ENCODE measurements around the gene TNPO1. TPM values are rescaled to one million over a fixed set of nuclear protein-coding genes. Genes with fewer than 3 reads are reported as not detected.
A peak's percentile ranks its signal among the peaks of the same experiment; 100 is the strongest.

Gene TNPO1
- polyA plus RNA-seq (2013, experiment 1 of 2) = 124 TPM
- polyA plus RNA-seq (2013, experiment 2 of 2) = 126 TPM

DNA sequence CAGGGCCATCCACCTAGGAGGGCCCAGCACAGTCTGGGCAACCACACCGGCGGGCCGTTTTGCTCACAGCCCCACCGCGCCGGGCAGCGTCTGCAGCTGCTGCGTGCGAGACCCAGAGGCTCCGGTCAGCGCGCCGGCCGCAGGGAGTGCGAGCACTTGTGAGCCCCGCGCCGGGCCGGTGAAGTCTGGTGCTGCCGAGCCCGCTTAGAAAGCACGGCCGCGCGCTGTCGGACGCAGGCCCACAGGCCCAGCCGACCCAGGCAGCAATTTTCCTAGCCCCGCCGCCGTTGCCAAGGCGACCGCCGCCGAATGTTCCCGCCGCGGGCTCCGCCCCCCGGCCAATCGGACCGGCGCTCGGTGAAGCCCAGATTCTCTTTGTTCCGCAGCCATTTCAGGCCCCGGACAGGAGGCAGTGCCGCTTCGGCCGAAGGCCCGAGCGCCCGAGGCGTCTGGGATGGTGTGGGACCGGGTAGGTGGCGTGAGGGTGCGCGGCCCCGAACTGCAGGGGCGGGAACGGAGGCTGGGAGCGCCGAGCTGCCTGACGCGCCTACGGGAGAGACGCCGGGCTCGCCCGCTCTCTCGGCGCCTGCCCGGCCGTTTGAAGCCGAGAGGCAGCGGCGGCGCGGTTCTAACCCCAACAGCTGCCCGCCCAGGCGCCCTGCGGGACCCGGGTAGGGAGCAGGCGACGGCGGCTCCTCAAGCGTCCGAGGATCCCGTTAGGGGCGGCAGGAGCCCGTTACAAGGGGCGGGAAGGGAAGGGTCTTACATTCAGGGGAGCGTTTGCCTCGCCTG, at the start of gene TNPO1:
Gene TNPO1, plus strand, starts transcription at position 378 of the 792 bp plus-strand sequence. Its CDS starts 77 bp downstream, at position 455.
- Histone ChIP-seq H3K56ac (ENCODE audit: low read length) (peak within 1 kb of the TSS; percentile 95), H2AK5ac (ENCODE audit: low read length) (no peak within 1 kb of the TSS), H3K79me2 (ENCODE audit: control insufficient read depth, insufficient read depth, low read length) (peaks cover 6% of the 10 kb centered on the region), H3K36me3 (ENCODE audit: control insufficient read depth, insufficient read depth, low read length) (no peaks in the 10 kb centered on the region), H2BK15ac (replicated peaks; ENCODE audit: low read depth) (no peak within 1 kb of the TSS), H3K9ac (ENCODE audit: low read length) (peak within 1 kb of the TSS; percentile 96), H3K23ac (ENCODE audit: low read length) (peak within 1 kb of the TSS; percentile 94), H3K4ac (ENCODE audit: low read depth, low read length) (peak within 1 kb of the TSS; percentile 41), H2BK120ac (ENCODE audit: low read depth, low read length) (no peak within 1 kb of the TSS), H3K4me1 (ENCODE audit: control insufficient read depth, low read depth, low read length) (peaks cover 2% of the 10 kb centered on the region), H3K4me2 (ENCODE audit: low read length) (peak within 1 kb of the TSS; percentile 83), H3K79me1 (ENCODE audit: low read length) (peaks cover 3% of the 10 kb centered on the region), H4K5ac (ENCODE audit: low read length) (no peak within 1 kb of the TSS), H3K4me3 (ENCODE audit: low read length) (peak within 1 kb of the TSS; percentile 83), H3K27ac (ENCODE audit: low read depth, low read length) (peak within 1 kb of the TSS; percentile 97), H2BK5ac (ENCODE audit: low read length) (peak within 1 kb of the TSS; percentile 56), H4K8ac (ENCODE audit: low read depth, low read length) (no peak within 1 kb of the TSS), H3K18ac (ENCODE audit: low read length) (peak within 1 kb of the TSS; percentile 62), H3K27me3 (ENCODE audit: insufficient read depth, low read length, poor library complexity) (no peaks in the 10 kb centered on the region)
- peak; percentile 96 for DNase-seq
- no CpG with 5 or more reads among the region's 93 CpGs for WGBS (ENCODE audit: extremely low coverage, insufficient coverage, low lambda C conversion rate)

DNA sequence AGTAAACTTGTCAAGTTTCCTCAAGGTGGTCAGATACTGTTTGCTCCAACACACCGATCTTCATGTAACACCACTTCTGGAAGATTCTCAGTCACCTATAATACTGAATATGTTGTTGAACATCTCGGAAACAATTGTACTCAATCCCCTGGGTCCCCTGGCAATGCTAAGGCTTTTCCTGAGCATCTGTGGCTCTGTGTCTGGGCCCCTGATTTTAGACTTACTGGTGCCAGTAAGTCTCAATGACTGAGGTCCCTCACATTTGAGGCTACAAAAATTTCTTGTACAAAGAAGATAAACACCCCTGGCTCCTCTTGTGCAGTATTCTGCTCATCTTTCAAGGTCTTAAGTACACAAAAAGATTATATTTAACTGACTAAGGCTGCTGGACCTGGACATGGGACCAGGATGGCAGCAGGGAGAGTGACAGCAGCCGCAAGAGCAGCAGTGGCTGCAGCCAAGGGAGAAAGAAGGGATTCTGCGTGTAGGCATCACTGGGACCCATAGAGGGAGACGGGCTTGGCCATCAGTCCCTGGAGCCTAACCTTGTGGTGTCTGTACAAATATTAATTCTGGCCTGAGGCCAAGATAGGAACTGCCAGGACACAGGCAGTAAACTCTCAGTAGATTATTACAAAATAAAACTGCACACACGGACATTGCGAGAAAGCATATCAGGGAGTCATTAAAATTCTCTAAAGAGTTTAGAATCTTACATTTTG, 49.0 kb upstream of the TNPO1 start:
- Histone ChIP-seq H3K79me1 (ENCODE audit: low read length) (no peaks in the 10 kb centered on the region), H3K56ac (ENCODE audit: low read length) (no peak overlapping the region), H3K4me2 (ENCODE audit: low read length) (no peak overlapping the region), H2AK5ac (ENCODE audit: low read length) (no peak overlapping the region), H3K4me3 (ENCODE audit: low read length) (no peak overlapping the region), H3K27ac (ENCODE audit: low read depth, low read length) (no peak overlapping the region), H2BK5ac (ENCODE audit: low read length) (no peak overlapping the region), H3K4me1 (ENCODE audit: control insufficient read depth, low read depth, low read length) (no peaks in the 10 kb centered on the region), H3K23ac (ENCODE audit: low read length) (no peak overlapping the region), H2BK15ac (replicated peaks; ENCODE audit: low read depth) (no peak overlapping the region), H3K36me3 (ENCODE audit: control insufficient read depth, insufficient read depth, low read length) (no peaks in the 10 kb centered on the region), H3K27me3 (ENCODE audit: insufficient read depth, low read length, poor library complexity) (no peaks in the 10 kb centered on the region), H3K18ac (ENCODE audit: low read length) (no peak overlapping the region), H3K9ac (ENCODE audit: low read length) (no peak overlapping the region), H4K8ac (ENCODE audit: low read depth, low read length) (no peak overlapping the region), H2BK120ac (ENCODE audit: low read depth, low read length) (no peak overlapping the region), H4K5ac (ENCODE audit: low read length) (no peak overlapping the region), H3K79me2 (ENCODE audit: control insufficient read depth, insufficient read depth, low read length) (no peaks in the 10 kb centered on the region), H3K4ac (ENCODE audit: low read depth, low read length) (no peak overlapping the region)
- WGBS (ENCODE audit: extremely low coverage, insufficient coverage, low lambda C conversion rate) = no CpG with 5 or more reads among the region's 7 CpGs
- peak; percentile 25 for DNase-seq

DNA sequence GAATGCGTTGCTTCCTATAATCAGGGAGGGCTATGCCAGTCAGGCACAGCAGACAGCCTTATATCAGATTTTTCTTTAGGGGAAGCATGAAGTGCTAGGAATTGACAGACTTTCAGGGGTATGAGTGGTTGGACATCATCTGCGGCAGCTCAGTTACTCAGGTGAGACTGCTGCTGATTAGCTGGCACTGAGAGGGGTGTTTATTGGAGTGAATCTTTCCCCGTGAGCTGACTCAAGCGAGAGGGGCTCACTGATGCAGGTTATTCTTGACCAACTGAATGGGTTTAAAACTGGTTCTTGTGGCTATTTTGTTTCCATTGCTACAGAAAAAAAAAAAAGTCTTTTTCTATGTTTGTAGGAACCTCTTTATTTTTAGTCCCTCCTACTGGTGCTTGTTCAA, 46.2 kb upstream of the TNPO1 start:
- H3K79me2 ChIP-seq (ENCODE audit: control insufficient read depth, insufficient read depth, low read length) = no peaks in the 10 kb centered on the region
- H2BK15ac ChIP-seq (replicated peaks; ENCODE audit: low read depth) = no peak overlapping the region
- H3K23ac ChIP-seq (ENCODE audit: low read length) = no peak overlapping the region
- H3K27me3 ChIP-seq (ENCODE audit: insufficient read depth, low read length, poor library complexity) = no peaks in the 10 kb centered on the region
- no peaks in the 10 kb centered on the region for H3K36me3 ChIP-seq (ENCODE audit: control insufficient read depth, insufficient read depth, low read length)
- no peak overlapping the region for H3K4me3 ChIP-seq (ENCODE audit: low read length)
- H4K8ac ChIP-seq (ENCODE audit: low read depth, low read length) = no peak overlapping the region
- no peak overlapping the region for H3K18ac ChIP-seq (ENCODE audit: low read length)
- no peaks in the 10 kb centered on the region for H3K79me1 ChIP-seq (ENCODE audit: low read length)
- H4K5ac ChIP-seq (ENCODE audit: low read length) = no peak overlapping the region
- no peak overlapping the region for H2BK120ac ChIP-seq (ENCODE audit: low read depth, low read length)
- no peaks in the 10 kb centered on the region for H3K4me1 ChIP-seq (ENCODE audit: control insufficient read depth, low read depth, low read length)
- no peak for DNase-seq
- no peak overlapping the region for H3K56ac ChIP-seq (ENCODE audit: low read length)
- H3K9ac ChIP-seq (ENCODE audit: low read length) = no peak overlapping the region
- no peak overlapping the region for H3K4me2 ChIP-seq (ENCODE audit: low read length)
- no peak overlapping the region for H3K27ac ChIP-seq (ENCODE audit: low read depth, low read length)
- H2AK5ac ChIP-seq (ENCODE audit: low read length) = no peak overlapping the region
- WGBS (ENCODE audit: extremely low coverage, insufficient coverage, low lambda C conversion rate) = no CpG with 5 or more reads among the region's 4 CpGs
- H2BK5ac ChIP-seq (ENCODE audit: low read length) = no peak overlapping the region
- no peak overlapping the region for H3K4ac ChIP-seq (ENCODE audit: low read depth, low read length)

DNA sequence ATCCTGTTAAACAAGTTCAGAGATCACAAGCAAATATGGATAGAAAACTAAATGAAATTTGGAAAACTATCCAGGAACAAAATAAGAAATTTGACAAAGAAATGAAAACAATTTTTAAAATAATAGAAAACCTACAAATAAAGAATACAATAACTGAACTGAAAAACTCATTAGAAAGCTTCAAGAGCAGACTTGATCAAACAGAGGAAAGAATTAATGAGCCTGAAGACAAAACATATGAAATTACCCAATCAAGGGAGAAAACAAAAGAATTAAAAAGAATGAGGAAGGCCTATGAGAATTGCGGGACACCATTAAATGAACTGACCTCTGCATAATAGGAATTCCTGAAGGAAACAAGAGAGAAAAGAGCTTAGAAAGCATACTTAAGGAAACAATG, 39.8 kb upstream of the TNPO1 start:
- no peak overlapping the region for H4K8ac ChIP-seq (ENCODE audit: low read depth, low read length)
- H3K4me1 ChIP-seq (ENCODE audit: control insufficient read depth, low read depth, low read length) = no peaks in the 10 kb centered on the region
- no peaks in the 10 kb centered on the region for H3K79me2 ChIP-seq (ENCODE audit: control insufficient read depth, insufficient read depth, low read length)
- no peak overlapping the region for H3K27ac ChIP-seq (ENCODE audit: low read depth, low read length)
- DNase-seq = no peak
- H3K18ac ChIP-seq (ENCODE audit: low read length) = no peak overlapping the region
- no peak overlapping the region for H3K9ac ChIP-seq (ENCODE audit: low read length)
- no peak overlapping the region for H3K56ac ChIP-seq (ENCODE audit: low read length)
- H2AK5ac ChIP-seq (ENCODE audit: low read length) = no peak overlapping the region
- no peaks in the 10 kb centered on the region for H3K27me3 ChIP-seq (ENCODE audit: insufficient read depth, low read length, poor library complexity)
- H2BK5ac ChIP-seq (ENCODE audit: low read length) = no peak overlapping the region
- no peak overlapping the region for H4K5ac ChIP-seq (ENCODE audit: low read length)
- no peak overlapping the region for H2BK15ac ChIP-seq (replicated peaks; ENCODE audit: low read depth)
- WGBS (ENCODE audit: extremely low coverage, insufficient coverage, low lambda C conversion rate) = no CpG with 5 or more reads among the region's 1 CpG
- H3K4me3 ChIP-seq (ENCODE audit: low read length) = no peak overlapping the region
- no peaks in the 10 kb centered on the region for H3K36me3 ChIP-seq (ENCODE audit: control insufficient read depth, insufficient read depth, low read length)
- no peak overlapping the region for H2BK120ac ChIP-seq (ENCODE audit: low read depth, low read length)
- no peaks in the 10 kb centered on the region for H3K79me1 ChIP-seq (ENCODE audit: low read length)
- H3K23ac ChIP-seq (ENCODE audit: low read length) = no peak overlapping the region
- H3K4me2 ChIP-seq (ENCODE audit: low read length) = no peak overlapping the region
- no peak overlapping the region for H3K4ac ChIP-seq (ENCODE audit: low read depth, low read length)

DNA sequence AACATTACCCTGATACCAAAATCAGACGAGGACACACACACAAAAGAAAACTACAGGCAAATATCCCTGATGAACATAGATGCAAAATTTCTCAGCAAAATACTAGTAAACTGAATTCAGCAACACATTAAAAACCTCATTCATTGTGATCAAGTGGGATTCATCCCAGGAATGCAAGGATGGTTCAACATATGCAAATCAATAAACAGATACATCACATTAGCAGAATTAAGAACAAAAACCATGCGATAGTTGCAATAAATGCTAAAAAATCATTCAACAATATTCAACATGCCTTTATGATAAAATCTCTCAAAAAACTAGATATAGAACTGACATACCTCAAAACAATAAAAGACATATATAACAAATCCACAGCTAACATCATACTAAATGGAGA, 36.9 kb upstream of the TNPO1 start:
- no peak overlapping the region for H2BK15ac ChIP-seq (replicated peaks; ENCODE audit: low read depth)
- H4K8ac ChIP-seq (ENCODE audit: low read depth, low read length) = no peak overlapping the region
- WGBS (ENCODE audit: extremely low coverage, insufficient coverage, low lambda C conversion rate) = no CpG with 5 or more reads among the region's 2 CpGs

More for the DNA sequence above, 36.9 kb upstream of the TNPO1 start:
- Histone ChIP-seq H3K4me1 (ENCODE audit: control insufficient read depth, low read depth, low read length) (no peaks in the 10 kb centered on the region), H3K56ac (ENCODE audit: low read length) (no peak overlapping the region), H3K36me3 (ENCODE audit: control insufficient read depth, insufficient read depth, low read length) (no peaks in the 10 kb centered on the region), H3K4me3 (ENCODE audit: low read length) (no peak overlapping the region), H2BK120ac (ENCODE audit: low read depth, low read length) (no peak overlapping the region), H3K79me1 (ENCODE audit: low read length) (no peaks in the 10 kb centered on the region), H3K9ac (ENCODE audit: low read length) (no peak overlapping the region), H3K79me2 (ENCODE audit: control insufficient read depth, insufficient read depth, low read length) (no peaks in the 10 kb centered on the region), H3K27me3 (ENCODE audit: insufficient read depth, low read length, poor library complexity) (no peaks in the 10 kb centered on the region), H3K4ac (ENCODE audit: low read depth, low read length) (no peak overlapping the region), H4K5ac (ENCODE audit: low read length) (no peak overlapping the region), H3K4me2 (ENCODE audit: low read length) (no peak overlapping the region), H3K23ac (ENCODE audit: low read length) (no peak overlapping the region), H3K27ac (ENCODE audit: low read depth, low read length) (no peak overlapping the region), H2BK5ac (ENCODE audit: low read length) (no peak overlapping the region), H2AK5ac (ENCODE audit: low read length) (no peak overlapping the region), H3K18ac (ENCODE audit: low read length) (no peak overlapping the region)
- DNase-seq = no peak
